ENCODE data around the gene NOL8. TPM values are rescaled to one million over a fixed set of nuclear protein-coding genes. Genes with fewer than 3 reads are reported as not detected.
A peak's percentile ranks its signal among the peaks of the same experiment; 100 is the strongest.

NOL8 gene
- total RNA-seq, 4 donors from 2014 or later: 21.8 to 80.1 (median 33.9) TPM

DNA sequence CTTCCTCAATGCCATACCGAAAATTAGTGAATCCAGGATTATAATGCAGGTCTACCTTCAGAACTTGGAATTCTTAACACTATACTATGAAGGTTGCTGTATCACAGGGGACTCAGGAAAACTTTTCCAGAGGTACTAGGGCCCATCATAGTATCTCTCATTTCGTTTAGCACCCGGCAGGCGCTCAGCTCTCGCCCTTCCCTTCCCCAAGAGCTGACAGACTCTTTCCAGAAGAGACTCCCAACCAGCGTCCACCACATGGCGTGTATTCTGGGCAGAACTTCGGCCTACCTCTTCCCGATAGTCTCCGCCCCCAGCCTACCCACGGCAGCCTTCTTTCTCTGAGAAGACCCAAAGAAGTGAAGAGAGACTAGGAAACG lies 271 bp downstream of the NOL8 start:
- TF ChIP-seq EP300 (IDR thresholded peaks at IDR 0.05) (no peak), POLR2AphosphoS5 (IDR thresholded peaks at IDR 0.05) (no peak), POLR2A (IDR thresholded peaks at IDR 0.05) (no peak)
- TF ChIP-seq, protein P1, sequence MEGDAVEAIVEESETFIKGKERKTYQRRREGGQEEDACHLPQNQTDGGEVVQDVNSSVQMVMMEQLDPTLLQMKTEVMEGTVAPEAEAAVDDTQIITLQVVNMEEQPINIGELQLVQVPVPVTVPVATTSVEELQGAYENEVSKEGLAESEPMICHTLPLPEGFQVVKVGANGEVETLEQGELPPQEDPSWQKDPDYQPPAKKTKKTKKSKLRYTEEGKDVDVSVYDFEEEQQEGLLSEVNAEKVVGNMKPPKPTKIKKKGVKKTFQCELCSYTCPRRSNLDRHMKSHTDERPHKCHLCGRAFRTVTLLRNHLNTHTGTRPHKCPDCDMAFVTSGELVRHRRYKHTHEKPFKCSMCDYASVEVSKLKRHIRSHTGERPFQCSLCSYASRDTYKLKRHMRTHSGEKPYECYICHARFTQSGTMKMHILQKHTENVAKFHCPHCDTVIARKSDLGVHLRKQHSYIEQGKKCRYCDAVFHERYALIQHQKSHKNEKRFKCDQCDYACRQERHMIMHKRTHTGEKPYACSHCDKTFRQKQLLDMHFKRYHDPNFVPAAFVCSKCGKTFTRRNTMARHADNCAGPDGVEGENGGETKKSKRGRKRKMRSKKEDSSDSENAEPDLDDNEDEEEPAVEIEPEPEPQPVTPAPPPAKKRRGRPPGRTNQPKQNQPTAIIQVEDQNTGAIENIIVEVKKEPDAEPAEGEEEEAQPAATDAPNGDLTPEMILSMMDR (IDR thresholded peaks at IDR 0.05): no peak
- WGBS: 0% methylated on average over 11 of the region's 12 CpGs

DNA sequence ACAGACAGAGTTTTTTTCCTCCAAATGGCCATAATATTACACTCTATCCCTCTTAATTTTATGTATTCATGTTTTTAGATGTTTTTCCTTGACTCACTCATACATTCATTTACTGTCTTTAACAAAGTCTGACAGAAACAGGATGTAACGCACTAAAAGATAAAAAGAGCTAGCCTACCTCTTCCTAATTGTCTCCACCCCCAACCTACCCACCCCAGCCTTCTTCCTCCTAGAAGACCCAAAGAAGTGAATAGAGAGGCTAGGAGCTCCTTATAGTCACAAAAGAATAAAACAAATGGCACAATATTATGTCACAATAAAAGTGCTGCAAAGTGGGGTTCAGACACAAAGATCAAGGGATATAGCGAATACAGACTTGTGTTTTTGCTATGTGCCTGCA lies 719 bp downstream of the NOL8 start:
- 19% methylated on average over 2 of the region's 2 CpGs for WGBS
- Histone ChIP-seq H3K4me1 (peaks cover 44% of the 10 kb centered on the region), H3K36me3 (peaks cover 35% of the 10 kb centered on the region), H3K27ac (peak overlapping the region; percentile 98), H3K27me3 (no peaks in the 10 kb centered on the region), H3K9me3 (no peaks in the 10 kb centered on the region), H3K4me3 (peak overlapping the region; percentile 95)
- DNase-seq (ENCODE audit: low spot score in 2 of 2): no peak
- TF ChIP-seq POLR2AphosphoS5 (IDR thresholded peaks at IDR 0.05) (no peak), POLR2A (IDR thresholded peaks at IDR 0.05) (no peak), EP300 (IDR thresholded peaks at IDR 0.05) (no peak)
- TF ChIP-seq, protein P1 (IDR thresholded peaks at IDR 0.05): no peak

More for the DNA sequence above, 271 bp downstream of the NOL8 start:
- Histone ChIP-seq H3K36me3 (peaks cover 31% of the 10 kb centered on the region), H3K27ac (peak overlapping the region; percentile 98), H3K27me3 (no peaks in the 10 kb centered on the region), H3K4me1 (peaks cover 44% of the 10 kb centered on the region), H3K9me3 (no peaks in the 10 kb centered on the region), H3K4me3 (peak overlapping the region; percentile 95)
- no peak for DNase-seq (ENCODE audit: low spot score in 2 of 2)

DNA sequence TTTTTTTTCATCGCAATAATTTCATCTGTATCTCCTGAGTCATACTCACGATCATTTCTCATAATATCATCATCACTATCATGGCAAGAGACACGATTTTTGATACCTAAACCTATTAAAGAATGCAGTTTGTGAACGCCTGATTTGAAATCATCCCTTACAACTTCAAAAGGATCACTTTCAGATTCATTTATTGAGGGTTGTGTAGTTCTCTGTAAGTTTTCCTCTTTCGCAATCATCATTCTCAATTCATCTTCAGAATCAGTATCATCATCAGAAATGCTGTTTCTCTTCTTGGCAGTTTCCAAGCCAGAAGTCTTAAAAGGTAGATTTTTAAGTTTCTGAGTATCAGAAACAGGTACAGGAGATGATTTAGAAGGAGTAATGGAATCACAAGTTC lies 9.7 kb downstream of the NOL8 start:
- no peak overlapping the region for H3K4me3 ChIP-seq

DNA sequence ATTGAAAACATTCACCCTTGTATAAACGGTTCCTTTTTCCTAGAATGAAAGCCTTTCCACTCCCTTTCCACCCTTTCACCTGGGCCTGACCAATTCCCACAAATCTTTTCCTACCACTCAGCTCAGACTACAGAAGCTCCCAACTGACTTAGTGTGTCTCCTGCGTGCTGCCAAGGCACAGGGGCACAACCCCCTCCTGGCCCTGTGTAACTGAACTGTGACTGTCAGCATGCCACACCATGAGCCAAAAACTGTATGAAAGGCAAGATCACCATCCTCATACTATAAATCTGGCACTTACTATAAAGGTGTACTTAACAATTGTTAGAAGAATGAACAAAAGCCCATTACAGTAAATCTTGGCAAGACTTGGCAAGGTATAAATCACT lies 11.5 kb downstream of the NOL8 start:
- Histone ChIP-seq H3K27ac (no peak overlapping the region), H3K36me3 (peaks cover 63% of the 10 kb centered on the region), H3K9me3 (no peaks in the 10 kb centered on the region), H3K4me3 (no peak overlapping the region), H3K27me3 (no peaks in the 10 kb centered on the region), H3K4me1 (peaks cover 9% of the 10 kb centered on the region)
- TF ChIP-seq POLR2A (IDR thresholded peaks at IDR 0.05): no peak
- no peak for TF ChIP-seq POLR2AphosphoS5 (IDR thresholded peaks at IDR 0.05)
- TF ChIP-seq EP300 (IDR thresholded peaks at IDR 0.05): no peak
- TF ChIP-seq, protein P1 (IDR thresholded peaks at IDR 0.05): no peak
- DNase-seq (ENCODE audit: low spot score in 2 of 2): no peak
- 71% methylated on average over 2 of the region's 2 CpGs for WGBS

More for the DNA sequence above, 9.7 kb downstream of the NOL8 start:
- TF ChIP-seq, protein P1 (IDR thresholded peaks at IDR 0.05): no peak
- TF ChIP-seq POLR2A (IDR thresholded peaks at IDR 0.05) (no peak), POLR2AphosphoS5 (IDR thresholded peaks at IDR 0.05) (no peak), EP300 (IDR thresholded peaks at IDR 0.05) (no peak)
- Histone ChIP-seq H3K36me3 (peaks cover 62% of the 10 kb centered on the region), H3K4me1 (peaks cover 9% of the 10 kb centered on the region), H3K27me3 (no peaks in the 10 kb centered on the region), H3K9me3 (no peaks in the 10 kb centered on the region), H3K27ac (no peak overlapping the region)
- 93% methylated on average over 5 of the region's 5 CpGs for WGBS
- DNase-seq (ENCODE audit: low spot score in 2 of 2): no peak

DNA sequence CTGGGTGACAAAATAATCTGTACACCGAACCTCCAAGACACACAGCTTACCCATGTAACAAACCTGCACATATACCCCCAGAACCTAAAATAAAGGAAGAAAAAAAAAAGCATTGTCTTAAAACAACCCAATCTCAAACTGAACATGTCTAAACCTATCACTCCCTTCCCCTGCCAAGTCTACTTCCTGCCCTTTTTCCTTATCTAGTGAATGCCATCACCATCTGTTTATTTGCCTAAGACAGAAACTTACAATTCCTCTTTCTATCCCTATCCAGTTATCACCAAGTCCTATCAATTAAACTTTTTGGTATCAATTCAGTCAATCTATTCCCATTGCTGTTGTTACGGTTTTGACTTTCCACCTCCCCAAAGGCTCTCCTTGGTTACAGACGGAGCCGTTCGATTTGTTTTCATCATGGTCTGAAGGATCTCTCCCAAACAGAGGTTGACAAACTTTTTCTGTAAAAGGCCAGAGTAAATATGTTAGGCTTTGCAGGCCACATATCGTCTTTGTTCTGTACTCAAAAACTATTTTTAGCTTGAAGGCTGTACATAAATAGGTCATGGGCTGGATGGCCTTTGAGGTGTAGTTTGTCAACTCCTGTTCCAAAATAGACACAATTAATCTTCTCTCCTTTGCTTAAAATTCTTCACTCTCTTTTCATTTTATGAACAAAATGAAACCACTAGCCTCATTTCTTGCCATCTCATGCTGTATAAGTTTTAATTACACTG lies 12.1 kb downstream of the NOL8 start:
- Histone ChIP-seq H3K4me3 (no peak overlapping the region), H3K27me3 (no peaks in the 10 kb centered on the region), H3K36me3 (peaks cover 63% of the 10 kb centered on the region), H3K4me1 (peaks cover 9% of the 10 kb centered on the region), H3K9me3 (no peaks in the 10 kb centered on the region), H3K27ac (no peak overlapping the region)
- no peak for DNase-seq (ENCODE audit: low spot score in 2 of 2)
- 56% methylated on average over 6 of the region's 6 CpGs for WGBS
- TF ChIP-seq POLR2A (IDR thresholded peaks at IDR 0.05) (no peak), EP300 (IDR thresholded peaks at IDR 0.05) (no peak), POLR2AphosphoS5 (IDR thresholded peaks at IDR 0.05) (no peak)
- TF ChIP-seq, protein P1 (IDR thresholded peaks at IDR 0.05): no peak
